Ishikawa (cell line): ENCODE results near the gene URB2.

ENCODE experiments used
- CREB1 ChIP-seq: IDR thresholded peaks from 2 replicates; pipeline ENCODE4 v1.6.1; 2012; ENCODE audit warnings: low read depth
- RAD21 ChIP-seq: IDR thresholded peaks from 2 replicates; pipeline ENCODE4 v1.6.1; 2012; ENCODE audit warnings: low read depth
- REST ChIP-seq: IDR thresholded peaks from 2 replicates; pipeline ENCODE4 v1.6.1; 2012; ENCODE audit warnings: low read depth, mild to moderate bottlenecking
- USF1 ChIP-seq: IDR thresholded peaks from 2 replicates; pipeline ENCODE4 v1.6.1; 2012

DNA sequence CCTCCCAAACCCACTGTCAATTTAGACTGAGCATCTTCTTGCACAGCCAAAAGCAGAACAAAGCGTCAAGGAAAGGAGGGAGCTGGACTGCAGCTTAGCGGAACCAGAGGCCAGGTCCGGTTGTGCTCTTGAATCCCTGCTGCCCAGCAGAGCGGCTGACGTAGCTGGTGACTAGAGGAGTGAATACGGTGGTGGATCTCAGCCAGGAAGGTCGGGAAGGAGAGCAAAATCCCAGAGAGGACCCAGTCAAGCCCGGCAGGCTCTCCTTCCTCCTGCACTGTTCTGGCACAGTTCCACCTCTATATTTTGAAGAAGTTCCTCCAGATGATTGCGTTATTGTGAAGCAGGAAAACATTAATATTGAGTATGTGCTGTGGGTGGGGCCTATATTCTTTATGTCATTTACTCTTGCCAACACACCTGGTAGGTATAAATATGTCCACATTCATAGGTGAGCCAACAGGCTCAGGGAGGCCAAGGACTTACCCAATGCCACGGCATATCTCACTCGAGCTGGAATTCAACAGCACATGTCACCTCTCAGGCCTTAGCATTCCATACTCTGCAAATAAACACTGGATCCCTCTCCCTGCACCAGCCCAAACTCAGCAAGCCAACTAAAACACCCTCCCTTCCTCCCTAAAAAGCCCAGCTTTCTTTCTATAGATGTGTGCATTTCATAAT, 43.9 kb upstream of the URB2 start:
- TF ChIP-seq RAD21: no peak
- TF ChIP-seq USF1: no peak
- no peak for TF ChIP-seq REST
- TF ChIP-seq CREB1: no peak
